Body of pancreas (tissue), 4 donors: ENCODE results near the gene PDE2A. TPM values are rescaled to one million over a fixed set of nuclear protein-coding genes. Genes with fewer than 3 reads are reported as not detected.

ENCODE experiments used
- ATAC-seq: fragments of 150-250 bp; one replicate; pipeline ENCODE4 v1.9.1; 2016
- DNase-seq, 4 donors: peaks; one replicate each; pipeline ENCODE4 v3.0.0-alpha.2; 2019
- H3K27ac ChIP-seq, 4 donors: fragments of 200-600 bp; sonication (generic); 1 replicate in 3 of 4; 2 replicates in 1 of 4; pipeline versions ENCODE4 v1.5.1 to v1.6.1; 2016 to 2019; ENCODE audit warnings: mild to moderate bottlenecking in 1 of 4, mixed read lengths in 1 of 4, moderate library complexity in 1 of 4
- H3K27me3 ChIP-seq, 2 donors: fragments of 200-600 bp; sonication (generic); one replicate each; pipeline ENCODE4 v1.6.0; 2016; ENCODE audit warnings: mild to moderate bottlenecking in 1 of 2
- H3K36me3 ChIP-seq, 2 donors: fragments of 200-600 bp; sonication (generic); replicated peaks in 1 of 2; 2 replicates each; pipeline ENCODE4 v1.5.1; 2016; ENCODE audit warnings: low read depth in 2 of 2; ENCODE audit not compliant: insufficient read depth in 1 of 2
- H3K4me1 ChIP-seq: fragments of 200-600 bp; sonication (generic); one replicate; pipeline ENCODE4 v1.6.0; 2016
- H3K4me3 ChIP-seq, 2 donors: fragments of 200-600 bp; sonication (generic); 1 replicate in 1 of 2; 2 replicates in 1 of 2; pipeline ENCODE4 v1.5.1; 2016 to 2019
- H3K9me3 ChIP-seq, 3 donors: fragments of 200-600 bp; sonication (generic); 1 replicate in 2 of 3; 2 replicates in 1 of 3; pipeline ENCODE4 v1.5.1; 2016
- CTCF ChIP-seq, 7 experiments: fragments of 450-650 bp in 4 of 7; fragments of 200-600 bp in 3 of 7; sonication (generic) in 3 of 7; IDR thresholded peaks; one replicate each; pipeline ENCODE4 v1.5.1; 2016 to 2019; ENCODE audit warnings: antibody characterized with exemption in 7 of 7
- POLR2A ChIP-seq, 3 donors: fragments of 450-650 bp; IDR thresholded peaks; one replicate each; pipeline ENCODE4 v1.6.1; 2016; ENCODE audit warnings: antibody characterized with exemption in 3 of 3, mild to moderate bottlenecking in 2 of 3
- WGBS, 2 donors: methylation state at CpG; one replicate each; pipeline ENCODE4 v1.1.5; 2017; 5-methylcytosine and 5-hydroxymethylcytosine counted together
- intact Hi-C: fragments of 100-400 bp; cut with DNase I; formaldehyde crosslinking; loops from one replicate; pipeline ENCODE4 v1.15.1; 2023
- total RNA-seq, 2 donors: library from RNA; depleted of rRNA; stranded (reverse); fragments of >200 nt; gene quantifications; one replicate each; pipeline ENCODE4 v1.1.0, GENCODE V29; 2016

Gene PDE2A
- total RNA-seq, 2 donors from 2014 or later, result 7.0 to 29.3 TPM

- Histone ChIP-seq H3K4me1 (peaks cover 13% of the 10 kb centered on the region), H3K36me3 (no peaks in the 10 kb centered on the region), H3K27me3 (no peaks in the 10 kb centered on the region), H3K4me3 (no peak overlapping the region), H3K27ac (no peak overlapping the region), H3K9me3 (no peaks in the 10 kb centered on the region)
- 58 to 61% methylated on average over 8 of the region's 8 CpGs for WGBS, 2 donors
- ATAC-seq (no peak), DNase-seq (no peak)
- TF ChIP-seq POLR2A (IDR thresholded peaks at IDR 0.05), result no peak
- TF ChIP-seq CTCF (IDR thresholded peaks at IDR 0.05), result no peak
- intact Hi-C loops, result no loop called here
These were observed 51.2 kb downstream of the PDE2A start for GRCh38 chr11:72623052-72623451.

- DNase-seq (no peak), ATAC-seq (no peak)
- TF ChIP-seq POLR2A (IDR thresholded peaks at IDR 0.05) (no peak), CTCF (IDR thresholded peaks at IDR 0.05) (no peak)
- Histone ChIP-seq H3K27ac (no peak overlapping the region), H3K4me1 (peaks cover 11% of the 10 kb centered on the region), H3K36me3 (no peaks in the 10 kb centered on the region), H3K27me3 (no peaks in the 10 kb centered on the region), H3K4me3 (no peak overlapping the region), H3K9me3 (no peaks in the 10 kb centered on the region)
- intact Hi-C loops, result no loop called here
- WGBS, 2 donors, result 62 to 72% methylated on average over 4 of the region's 4 CpGs
These were observed 53.1 kb downstream of the PDE2A start for GRCh38 chr11:72621008-72621610.

GRCh38 chr11:72618803-72619202, 55.4 kb downstream of the PDE2A start:
- Histone ChIP-seq H3K4me3 (no peak overlapping the region), H3K27ac (peak overlapping the region in 1 of 4 donors; percentile 12), H3K36me3 (no peaks in the 10 kb centered on the region), H3K27me3 (no peaks in the 10 kb centered on the region), H3K9me3 (no peaks in the 10 kb centered on the region), H3K4me1 (no peaks in the 10 kb centered on the region)
- WGBS, 2 donors, result 39 to 62% methylated on average over 7 to 8 of the region's 8 CpGs
- DNase-seq (no peak), ATAC-seq (peak; percentile 31)
- intact Hi-C loops, result no loop called here
- TF ChIP-seq CTCF (IDR thresholded peaks at IDR 0.05) (no peak), POLR2A (IDR thresholded peaks at IDR 0.05) (no peak)

GRCh38 chr11:72617080-72617762, 57.0 kb downstream of the PDE2A start:
- no peak overlapping the region for H3K4me3 ChIP-seq
- no peak overlapping the region for H3K27ac ChIP-seq
- DNase-seq (peak in 1 of 4 donors; percentile 32), ATAC-seq (peak; percentile 34)
- TF ChIP-seq POLR2A (IDR thresholded peaks at IDR 0.05) (no peak), CTCF (IDR thresholded peaks at IDR 0.05) (no peak)
- H3K36me3 ChIP-seq, result no peaks in the 10 kb centered on the region
- H3K27me3 ChIP-seq, result no peaks in the 10 kb centered on the region
- no peaks in the 10 kb centered on the region for H3K9me3 ChIP-seq
- H3K4me1 ChIP-seq, result no peaks in the 10 kb centered on the region
- intact Hi-C loops, result no loop called here
- 72 to 73% methylated on average over 3 to 11 of the region's 11 CpGs for WGBS, 2 donors

GRCh38 chr11:72616655-72617054, 57.6 kb downstream of the PDE2A start:
- Histone ChIP-seq H3K4me1 (no peaks in the 10 kb centered on the region), H3K27me3 (no peaks in the 10 kb centered on the region), H3K9me3 (no peaks in the 10 kb centered on the region), H3K36me3 (no peaks in the 10 kb centered on the region), H3K4me3 (no peak overlapping the region), H3K27ac (no peak overlapping the region)
- 87 to 91% methylated on average over 3 to 4 of the region's 4 CpGs for WGBS, 2 donors
- no peak for TF ChIP-seq CTCF (IDR thresholded peaks at IDR 0.05)
- TF ChIP-seq POLR2A (IDR thresholded peaks at IDR 0.05), result no peak
- DNase-seq, result no peak
- intact Hi-C loops, result no loop called here
- no peak for ATAC-seq
